Lung (tissue), 12 donors: ENCODE measurements around the gene NLRP9. TPM values are rescaled to one million over a fixed set of nuclear protein-coding genes. Genes with fewer than 3 reads are reported as not detected.
"Not testable (repeated sequence)": the region's sequence is repeated elsewhere in the genome, so short reads cannot be mapped to it uniquely, and the experiment has no call there.

ENCODE experiments used
- ATAC-seq: fragments of 200-7000 bp; cut with Tn5 transposase; one replicate; pipeline ENCODE4 v1.9.1; 2020; ENCODE audit warnings: moderate number of reproducible peaks; ENCODE audit not compliant: insufficient read depth, low FRiP score
- DNase-seq, 3 donors: peaks; one replicate each; pipeline ENCODE4 v3.0.0-alpha.2; 2013 to 2017
- H3K27ac ChIP-seq, 2 donors: one replicate each; pipeline ENCODE4 v1.5.1; 2013; ENCODE audit warnings: mild to moderate bottlenecking in 2 of 2, moderate library complexity in 2 of 2, control low read depth in 1 of 2, inconsistent platforms in 1 of 2, low read depth in 1 of 2, low read length in 1 of 2
- H3K27me3 ChIP-seq, 3 donors: one replicate each; pipeline ENCODE4 v1.5.1; 2013; ENCODE audit warnings: low read length in 2 of 3; ENCODE audit not compliant: control insufficient read depth in 3 of 3, insufficient read depth in 3 of 3
- H3K36me3 ChIP-seq, 4 donors: one replicate each; pipeline ENCODE4 v1.5.1; 2013; ENCODE audit warnings: low read length in 4 of 4, mild to moderate bottlenecking in 1 of 4, moderate library complexity in 1 of 4; ENCODE audit not compliant: control insufficient read depth in 4 of 4, insufficient read depth in 4 of 4
- H3K4me1 ChIP-seq, 5 donors: one replicate each; pipeline ENCODE4 v1.5.1; 2013; ENCODE audit warnings: low read length in 5 of 5, mild to moderate bottlenecking in 2 of 5, moderate library complexity in 1 of 5; ENCODE audit not compliant: control insufficient read depth in 5 of 5, insufficient read depth in 5 of 5
- H3K4me3 ChIP-seq: one replicate; pipeline ENCODE4 v1.5.1; 2013; ENCODE audit warnings: mild to moderate bottlenecking, control low read depth, moderate library complexity
- H3K9ac ChIP-seq, 2 donors: one replicate each; pipeline ENCODE4 v1.5.1; 2013; ENCODE audit warnings: low read length in 2 of 2, control low read depth in 1 of 2; ENCODE audit not compliant: insufficient read depth in 1 of 2
- H3K9me3 ChIP-seq, 4 donors: one replicate each; pipeline ENCODE4 v1.5.1; 2013; ENCODE audit warnings: low read length in 3 of 4, mild to moderate bottlenecking in 1 of 4, moderate library complexity in 1 of 4; ENCODE audit not compliant: control insufficient read depth in 4 of 4, insufficient read depth in 3 of 4
- CTCF ChIP-seq: IDR thresholded peaks from 2 replicates; pipeline ENCODE4 v1.5.1; 2012; ENCODE audit warnings: mild to moderate bottlenecking; ENCODE audit errors: control extremely low read depth, extremely low read depth
- WGBS, 2 donors: extraction: QIAGEN DNeasy Blood & Tissue Kit; methylation state at CpG; one replicate each; pipeline ENCODE4 v1.1.7; 2013; 5-methylcytosine and 5-hydroxymethylcytosine counted together
- polyA plus RNA-seq, 2 donors: library from polyadenylated mRNA; stranded (reverse); fragments of 200-250 nt; gene quantifications; one replicate each; pipeline ENCODE4 v1.2.1, GENCODE V29; 2013
- total RNA-seq, 2 donors: library from RNA; depleted of rRNA in 1 of 2; stranded (reverse); fragments of >200 nt in 1 of 2; gene quantifications; one replicate each; pipeline ENCODE4 v1.2.1, GENCODE V29; 2014 to 2021
- donor health status: control.
- donor health status: control.
- donor health status: Bipolar disorder and iron deficiency.
- donor health status: healthy.
- donor health status: DM: yes; HTN: yes; CAD: no.

Gene NLRP9
- total and polyA plus RNA-seq, 4 donors: not detected

GRCh38 chr19:55768818-55769217 is 30.6 kb upstream of the NLRP9 start, which contains the start of gene RFPL4AL1:
Gene RFPL4AL1, plus strand, starts transcription at chr19:55769118. Its CDS starts 2,687 bp downstream, at chr19:55771805.
- not testable (repeated sequence) for H3K4me3 ChIP-seq, H3K9ac ChIP-seq, H3K4me1 ChIP-seq, H3K27ac ChIP-seq, ATAC-seq, H3K36me3 ChIP-seq, DNase-seq, H3K27me3 ChIP-seq, H3K9me3 ChIP-seq
- WGBS, 2 donors: 84 to 85% methylated on average over 5 of the region's 6 CpGs

- Histone ChIP-seq H3K27me3 (no peaks in the 10 kb centered on the region), H3K9me3 (peaks cover 0 to 4% (median 0%) of the 10 kb centered on the region in 4 donors), H3K36me3 (no peaks in the 10 kb centered on the region), H3K4me1 (no peaks in the 10 kb centered on the region), H3K9ac (no peak overlapping the region), H3K27ac (no peak overlapping the region), H3K4me3 (no peak overlapping the region)
- no peak for ATAC-seq
- DNase-seq: no peak
- 72 to 74% methylated on average over 7 of the region's 7 CpGs for WGBS, 2 donors
- no peak for TF ChIP-seq CTCF
These were observed 28.3 kb upstream of the NLRP9 start for GRCh38 chr19:55766466-55766865.

- DNase-seq, H3K4me1 ChIP-seq, H3K36me3 ChIP-seq, H3K9ac ChIP-seq, H3K4me3 ChIP-seq, ATAC-seq, H3K27me3 ChIP-seq, H3K27ac ChIP-seq, H3K9me3 ChIP-seq: not testable (repeated sequence)
- 92 to 94% methylated on average over 2 of the region's 3 CpGs for WGBS, 2 donors
These were observed 20.6 kb upstream of the NLRP9 start, which contains the start of gene RFPL4A for GRCh38 chr19:55758797-55759196. Gene RFPL4A, plus strand, starts transcription at chr19:55759097. Its CDS starts 2,704 bp downstream, at chr19:55761801.

GRCh38 chr19:55756808-55757207 is 18.6 kb upstream of the NLRP9 start:
- H3K4me1 ChIP-seq, ATAC-seq, H3K27ac ChIP-seq, DNase-seq, H3K9me3 ChIP-seq, H3K27me3 ChIP-seq, H3K36me3 ChIP-seq, H3K4me3 ChIP-seq, H3K9ac ChIP-seq: not testable (repeated sequence)
- WGBS, 2 donors: 78 to 82% methylated on average over 4 of the region's 4 CpGs

- H3K9me3 ChIP-seq: no peaks in the 10 kb centered on the region
- no peak overlapping the region for H3K9ac ChIP-seq
- H3K36me3 ChIP-seq: no peaks in the 10 kb centered on the region
- ATAC-seq (no peak), DNase-seq (no peak)
- H3K4me3 ChIP-seq: no peak overlapping the region
- H3K27ac ChIP-seq: no peak overlapping the region
- TF ChIP-seq CTCF: no peak
- no peaks in the 10 kb centered on the region for H3K4me1 ChIP-seq
- WGBS, 2 donors: 63 to 70% methylated on average over 3 of the region's 3 CpGs
- H3K27me3 ChIP-seq: no peaks in the 10 kb centered on the region
These were observed 15.2 kb upstream of the NLRP9 start for GRCh38 chr19:55753401-55753800.
